H9 (cell line): ENCODE data around the gene RBM18. TPM values are rescaled to one million over a fixed set of nuclear protein-coding genes. Genes with fewer than 3 reads are reported as not detected.
A peak's percentile ranks its signal among the peaks of the same experiment; 100 is the strongest.

ENCODE experiments used
- DNase-seq: peaks from one replicate; pipeline ENCODE4 v3.0.0-alpha.2; 2017
- H2AFZ ChIP-seq: one replicate; pipeline ENCODE4 v1.6.1; 2013; ENCODE audit warnings: mild to moderate bottlenecking, low read length, control low read depth, moderate library complexity
- H2AK5ac ChIP-seq: 2 replicates; pipeline ENCODE4 v1.6.1; 2013; ENCODE audit warnings: low read length, control low read depth, mixed read lengths; ENCODE audit not compliant: insufficient read length
- H2BK120ac ChIP-seq: one replicate; pipeline ENCODE4 v1.6.1; 2013; ENCODE audit warnings: low read depth, mild to moderate bottlenecking, low read length, control low read depth, inconsistent platforms; ENCODE audit not compliant: poor library complexity, severe bottlenecking
- H2BK12ac ChIP-seq: 2 replicates; pipeline ENCODE4 v1.6.1; 2013; ENCODE audit warnings: low read length, control low read depth, mixed read lengths, low read depth; ENCODE audit not compliant: insufficient read length
- H2BK15ac ChIP-seq: 2 replicates; pipeline ENCODE4 v1.6.1; 2013; ENCODE audit warnings: low read depth, low read length, control low read depth
- H2BK20ac ChIP-seq: one replicate; pipeline ENCODE4 v1.6.1; 2013; ENCODE audit warnings: low read depth, mild to moderate bottlenecking, low read length, control low read depth, inconsistent platforms; ENCODE audit not compliant: poor library complexity, severe bottlenecking
- H2BK5ac ChIP-seq: 2 replicates; pipeline ENCODE4 v1.6.1; 2013; ENCODE audit warnings: low read length, control low read depth, mixed read lengths; ENCODE audit not compliant: insufficient read length
- H3K14ac ChIP-seq: 2 replicates; pipeline ENCODE4 v1.6.1; 2013; ENCODE audit warnings: low read length, control low read depth; ENCODE audit not compliant: insufficient read depth
- H3K18ac ChIP-seq: 2 replicates; pipeline ENCODE4 v1.6.1; 2013; ENCODE audit warnings: low read depth, mild to moderate bottlenecking, mixed read lengths, low read length, control low read depth; ENCODE audit not compliant: insufficient read length
- H3K23ac ChIP-seq: 2 replicates; pipeline ENCODE4 v1.6.1; 2013; ENCODE audit warnings: low read length, control low read depth, mixed read lengths, low read depth; ENCODE audit not compliant: insufficient read length
- H3K23me2 ChIP-seq: 2 replicates; pipeline ENCODE4 v1.6.1; 2013; ENCODE audit warnings: low read depth, mild to moderate bottlenecking, mixed read lengths, low read length, control low read depth; ENCODE audit not compliant: insufficient read length, poor library complexity, severe bottlenecking
- H3K27ac ChIP-seq: 2 replicates; pipeline ENCODE4 v1.5.1; 2013; ENCODE audit warnings: low read length, control low read depth, mixed read lengths, low read depth; ENCODE audit not compliant: insufficient read length
- H3K27me3 ChIP-seq: 2 replicates; pipeline ENCODE4 v1.6.1; 2013; ENCODE audit warnings: low read length, control low read depth, inconsistent platforms; ENCODE audit not compliant: insufficient read depth
- H3K4ac ChIP-seq: 2 replicates; pipeline ENCODE4 v1.6.1; 2013; ENCODE audit warnings: low read depth, mild to moderate bottlenecking, control low read depth, inconsistent platforms, low read length, moderate library complexity
- H3K4me1 ChIP-seq: 2 replicates; pipeline ENCODE4 v1.6.1; 2013; ENCODE audit warnings: low read length, control low read depth, inconsistent platforms; ENCODE audit not compliant: insufficient read depth
- H3K4me2 ChIP-seq: 2 replicates; pipeline ENCODE4 v1.6.1; 2013; ENCODE audit warnings: low read length, control low read depth, mixed read lengths; ENCODE audit not compliant: insufficient read length, insufficient read depth
- H3K56ac ChIP-seq: 2 replicates; pipeline ENCODE4 v1.6.1; 2013; ENCODE audit warnings: low read depth, mild to moderate bottlenecking, mixed read lengths, low read length, control low read depth; ENCODE audit not compliant: insufficient read length
- H3K79me1 ChIP-seq: 2 replicates; pipeline ENCODE4 v1.6.1; 2013; ENCODE audit warnings: low read depth, mild to moderate bottlenecking, moderate library complexity, low read length, control low read depth, inconsistent platforms; ENCODE audit not compliant: insufficient read depth, poor library complexity, severe bottlenecking
- H3K79me2 ChIP-seq: 2 replicates; pipeline ENCODE4 v1.6.1; 2013; ENCODE audit warnings: low read length, control low read depth, inconsistent platforms; ENCODE audit not compliant: insufficient read depth
- H3K9ac ChIP-seq: 2 replicates; pipeline ENCODE4 v1.6.1; 2013; ENCODE audit warnings: low read length, control low read depth, mixed read lengths; ENCODE audit not compliant: insufficient read length; ENCODE audit errors: extremely low read depth
- H3K9me3 ChIP-seq: one replicate; pipeline ENCODE4 v1.6.1; 2013; ENCODE audit warnings: low read depth, low read length, inconsistent platforms; ENCODE audit not compliant: control insufficient read depth
- H3T11ph ChIP-seq: one replicate; pipeline ENCODE4 v1.6.1; 2013; ENCODE audit warnings: mild to moderate bottlenecking, low read length, control low read depth, inconsistent platforms
- H4K20me1 ChIP-seq: one replicate; pipeline ENCODE4 v1.6.1; 2013; ENCODE audit not compliant: control insufficient read depth, insufficient read length, insufficient read depth
- H4K5ac ChIP-seq: 2 replicates; pipeline ENCODE4 v1.6.1; 2013; ENCODE audit warnings: low read depth, mild to moderate bottlenecking, mixed read lengths, low read length, control low read depth; ENCODE audit not compliant: insufficient read length
- H4K8ac ChIP-seq: replicated peaks from 2 replicates; pipeline ENCODE4 v1.6.1; 2013; ENCODE audit warnings: low read length, control low read depth, mixed read lengths, low read depth; ENCODE audit not compliant: insufficient read length
- H4K91ac ChIP-seq: 2 replicates; pipeline ENCODE4 v1.6.1; 2013; ENCODE audit warnings: low read depth, mild to moderate bottlenecking, moderate library complexity, mixed read lengths, low read length, control low read depth; ENCODE audit not compliant: insufficient read length
- H3K27ac Mint-ChIP-seq, 3 experiments: 2 replicates in 2 of 3; 3 replicates in 1 of 3; pipeline ENCODE4 v1.8.0; 2020 to 2021; ENCODE audit warnings: mixed read lengths in 3 of 3, mild to moderate bottlenecking in 1 of 3, moderate library complexity in 1 of 3
- H3K27me3 Mint-ChIP-seq: 2 replicates; pipeline ENCODE4 v1.8.0; 2021; ENCODE audit warnings: low read depth, mild to moderate bottlenecking, moderate library complexity, mixed read lengths
- H3K36me3 Mint-ChIP-seq, 3 experiments: 2 replicates in 2 of 3; 3 replicates in 1 of 3; pipeline ENCODE4 v1.8.0; 2020 to 2021; ENCODE audit warnings: low read depth in 3 of 3, mixed read lengths in 3 of 3; ENCODE audit not compliant: insufficient read depth in 1 of 3
- H3K4me1 Mint-ChIP-seq, 2 experiments: 2 replicates each; pipeline ENCODE4 v1.8.0; 2020; ENCODE audit warnings: mixed read lengths in 2 of 2
- H3K4me3 Mint-ChIP-seq, 2 experiments: 2 replicates in 1 of 2; 3 replicates in 1 of 2; pipeline ENCODE4 v1.8.0; 2020 to 2021; ENCODE audit warnings: mild to moderate bottlenecking in 2 of 2, mixed read lengths in 2 of 2, moderate library complexity in 1 of 2
- H3K9me3 Mint-ChIP-seq, 2 experiments: 2 replicates in 1 of 2; 3 replicates in 1 of 2; pipeline ENCODE4 v1.8.0; 2020; ENCODE audit warnings: mild to moderate bottlenecking in 2 of 2, mixed read lengths in 2 of 2, moderate library complexity in 1 of 2
- WGBS: extraction: QIAGEN DNeasy Blood & Tissue Kit; methylation state at CpG from one replicate; pipeline ENCODE4 v1.1.7; 2013; ENCODE audit warnings: missing lambda C conversion rate, low lambda C conversion rate, mixed read lengths; ENCODE audit not compliant: insufficient read length; ENCODE audit errors: extremely low coverage; 5-methylcytosine and 5-hydroxymethylcytosine counted together
- total RNA-seq: library from RNA; stranded (reverse); gene quantifications from 2 replicates; pipeline ENCODE4 v1.2.1, GENCODE V29; 2021
- TF ChIP-seq, protein P1 (sequence below): fragments of 200-600 bp; sonication (generic); conservative IDR thresholded peaks from 3 replicates; pipeline ENCODE4 v1.8.0; 2021; ENCODE audit warnings: antibody characterized with exemption, mild to moderate bottlenecking

RBM18 gene
- total RNA-seq, 1 experiment from 2014 or later = 18.9 TPM

DNA sequence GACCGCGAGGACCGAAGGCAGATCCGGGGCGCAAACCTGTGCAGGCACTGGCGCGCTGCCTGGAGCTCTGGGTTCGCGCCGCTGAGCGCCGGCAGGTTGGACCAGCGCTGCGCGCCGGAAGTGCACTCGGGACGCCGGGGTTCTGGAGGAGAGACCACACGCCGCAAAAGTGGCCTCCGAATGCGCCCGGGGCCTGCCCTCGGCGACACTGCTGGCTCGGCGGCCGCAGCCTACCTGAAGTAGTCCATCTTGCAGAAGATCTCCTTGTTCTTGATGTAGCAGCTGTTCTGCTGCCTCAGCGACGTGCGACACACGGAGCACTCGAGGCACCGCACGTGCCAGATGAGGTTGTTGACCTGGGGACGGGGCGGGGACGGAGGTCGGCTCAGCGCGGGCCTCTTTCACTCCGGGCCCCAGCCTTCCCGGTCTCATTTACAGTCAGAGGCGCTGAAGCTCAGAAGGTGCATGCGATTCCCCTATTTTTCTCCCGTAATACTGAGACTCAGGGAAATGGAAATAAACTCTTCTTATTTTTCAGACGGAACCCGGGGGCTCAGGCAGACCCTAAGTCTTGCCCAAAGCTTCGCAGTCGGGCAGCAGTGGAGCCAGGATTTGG lies 38.4 kb downstream of the RBM18 start:
- Histone ChIP-seq H3K9ac (no peak overlapping the region), H3K56ac (no peak overlapping the region), H4K91ac (no peak overlapping the region), H3K27me3 (peaks cover 96% of the 10 kb centered on the region), H2AFZ (no peak overlapping the region), H3K79me2 (no peaks in the 10 kb centered on the region), H4K8ac (no peak overlapping the region), H2BK12ac (no peak overlapping the region), H2BK120ac (no peak overlapping the region), H3K4me1 (peaks cover 3% of the 10 kb centered on the region; the same call in 1 of the 2 replicates), H2BK15ac (no peak overlapping the region), H3T11ph (no peak overlapping the region), H2AK5ac (no peak overlapping the region), H4K5ac (no peak overlapping the region), H3K23me2 (peaks cover 14% of the 10 kb centered on the region), H2BK5ac (no peak overlapping the region), H3K79me1 (no peaks in the 10 kb centered on the region), H3K18ac (no peak overlapping the region), H3K27ac (no peak overlapping the region), H3K4ac (no peak overlapping the region), H3K14ac (no peak overlapping the region), H3K4me2 (peak overlapping the region; percentile 36), H3K23ac (no peak overlapping the region), H4K20me1 (peaks cover 2% of the 10 kb centered on the region), H2BK20ac (no peak overlapping the region), H3K9me3 (no peaks in the 10 kb centered on the region)
- TF ChIP-seq, protein P1, sequence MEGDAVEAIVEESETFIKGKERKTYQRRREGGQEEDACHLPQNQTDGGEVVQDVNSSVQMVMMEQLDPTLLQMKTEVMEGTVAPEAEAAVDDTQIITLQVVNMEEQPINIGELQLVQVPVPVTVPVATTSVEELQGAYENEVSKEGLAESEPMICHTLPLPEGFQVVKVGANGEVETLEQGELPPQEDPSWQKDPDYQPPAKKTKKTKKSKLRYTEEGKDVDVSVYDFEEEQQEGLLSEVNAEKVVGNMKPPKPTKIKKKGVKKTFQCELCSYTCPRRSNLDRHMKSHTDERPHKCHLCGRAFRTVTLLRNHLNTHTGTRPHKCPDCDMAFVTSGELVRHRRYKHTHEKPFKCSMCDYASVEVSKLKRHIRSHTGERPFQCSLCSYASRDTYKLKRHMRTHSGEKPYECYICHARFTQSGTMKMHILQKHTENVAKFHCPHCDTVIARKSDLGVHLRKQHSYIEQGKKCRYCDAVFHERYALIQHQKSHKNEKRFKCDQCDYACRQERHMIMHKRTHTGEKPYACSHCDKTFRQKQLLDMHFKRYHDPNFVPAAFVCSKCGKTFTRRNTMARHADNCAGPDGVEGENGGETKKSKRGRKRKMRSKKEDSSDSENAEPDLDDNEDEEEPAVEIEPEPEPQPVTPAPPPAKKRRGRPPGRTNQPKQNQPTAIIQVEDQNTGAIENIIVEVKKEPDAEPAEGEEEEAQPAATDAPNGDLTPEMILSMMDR = no peak
- Mint-ChIP-seq H3K4me1 (peaks cover 17 to 39% of the 10 kb centered on the region in 2 experiments), H3K4me3 (peak overlapping the region; percentile 47 to 75), H3K9me3 (peaks cover 4 to 5% of the 10 kb centered on the region in 2 experiments; a peak in 3 of 5 replicates), H3K27me3 (peaks cover 74% of the 10 kb centered on the region), H3K27ac (no peak overlapping the region), H3K36me3 (peaks cover 0 to 4% (median 1%) of the 10 kb centered on the region in 3 experiments; a peak in 4 of 7 replicates)
- DNase-seq = peak; percentile 52
- WGBS = no CpG with 5 or more reads among the region's 51 CpGs
